WERI-Rb-1 (cell line): ENCODE measurements around the gene GFI1B.

ENCODE experiments used
- DNase-seq: peaks from one replicate; pipeline ENCODE4 v3.0.0-alpha.2; 2020
- H3K27ac ChIP-seq: fragments of 250-450 bp; sonication (Bioruptor Pico); 2 replicates; pipeline ENCODE4 v1.5.1; 2020; ENCODE audit warnings: mild to moderate bottlenecking, moderate library complexity
- H3K27me3 ChIP-seq: fragments of 250-450 bp; sonication (Bioruptor Pico); 2 replicates; pipeline ENCODE4 v1.5.1; 2021; ENCODE audit warnings: mild to moderate bottlenecking, low read depth, moderate library complexity; ENCODE audit not compliant: insufficient read depth, severe bottlenecking
- H3K36me3 ChIP-seq: fragments of 250-450 bp; sonication (Bioruptor Pico); 2 replicates; pipeline ENCODE4 v1.5.1; 2020; ENCODE audit warnings: mild to moderate bottlenecking, moderate library complexity
- H3K4me3 ChIP-seq: 2 replicates; pipeline ENCODE4 v1.5.1; 2011; ENCODE audit warnings: low read depth, mild to moderate bottlenecking, control low read depth, low read length
- H3K9me3 ChIP-seq: fragments of 250-450 bp; sonication (Bioruptor Pico); 2 replicates; pipeline ENCODE4 v1.5.1; 2021; ENCODE audit warnings: mild to moderate bottlenecking, moderate library complexity; ENCODE audit not compliant: severe bottlenecking
- TF ChIP-seq, protein P1 (sequence below): IDR thresholded peaks from 2 replicates; pipeline ENCODE4 v1.5.1; 2011; ENCODE audit warnings: low read depth, mild to moderate bottlenecking, control low read depth, inconsistent platforms, low read length

The GFI1B gene

DNA sequence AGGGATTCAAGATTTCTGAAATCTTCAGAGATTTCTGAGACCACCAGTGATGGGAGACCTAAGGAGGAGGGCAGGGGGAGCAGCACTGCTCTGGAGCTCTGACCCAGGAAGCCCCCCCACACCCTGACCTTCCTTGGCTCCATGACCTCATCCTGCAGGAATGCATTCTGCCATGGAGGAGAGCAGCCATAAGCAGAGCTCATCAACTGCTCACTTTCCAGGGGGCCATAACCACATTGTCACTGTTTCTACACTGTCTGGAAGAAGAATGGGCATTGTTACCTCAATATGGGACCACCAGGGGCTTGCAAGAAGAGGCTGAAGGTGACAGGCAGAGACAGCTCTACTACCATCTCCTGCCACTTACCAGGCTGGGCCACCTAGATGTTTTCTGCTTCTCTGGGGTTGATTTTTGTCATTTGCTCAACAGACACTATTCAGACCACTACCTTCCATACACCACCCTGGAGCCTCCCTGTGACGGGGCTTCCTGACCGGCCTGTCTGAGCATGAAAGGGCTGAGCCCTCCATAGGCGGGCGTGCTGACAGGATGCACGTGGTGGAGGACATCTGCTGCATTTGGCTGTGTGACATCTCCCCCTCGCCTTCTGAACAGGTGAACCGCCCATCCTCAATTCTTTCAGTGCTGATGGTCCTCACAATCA lies 31.7 kb upstream of the GFI1B start:
- Histone ChIP-seq H3K9me3 (no peaks in the 10 kb centered on the region), H3K27ac (no peak overlapping the region), H3K27me3 (no peaks in the 10 kb centered on the region), H3K4me3 (no peak overlapping the region), H3K36me3 (peaks cover 6% of the 10 kb centered on the region; the same call in 1 of the 2 replicates)
- DNase-seq, result peak; percentile 50
- TF ChIP-seq, protein P1, sequence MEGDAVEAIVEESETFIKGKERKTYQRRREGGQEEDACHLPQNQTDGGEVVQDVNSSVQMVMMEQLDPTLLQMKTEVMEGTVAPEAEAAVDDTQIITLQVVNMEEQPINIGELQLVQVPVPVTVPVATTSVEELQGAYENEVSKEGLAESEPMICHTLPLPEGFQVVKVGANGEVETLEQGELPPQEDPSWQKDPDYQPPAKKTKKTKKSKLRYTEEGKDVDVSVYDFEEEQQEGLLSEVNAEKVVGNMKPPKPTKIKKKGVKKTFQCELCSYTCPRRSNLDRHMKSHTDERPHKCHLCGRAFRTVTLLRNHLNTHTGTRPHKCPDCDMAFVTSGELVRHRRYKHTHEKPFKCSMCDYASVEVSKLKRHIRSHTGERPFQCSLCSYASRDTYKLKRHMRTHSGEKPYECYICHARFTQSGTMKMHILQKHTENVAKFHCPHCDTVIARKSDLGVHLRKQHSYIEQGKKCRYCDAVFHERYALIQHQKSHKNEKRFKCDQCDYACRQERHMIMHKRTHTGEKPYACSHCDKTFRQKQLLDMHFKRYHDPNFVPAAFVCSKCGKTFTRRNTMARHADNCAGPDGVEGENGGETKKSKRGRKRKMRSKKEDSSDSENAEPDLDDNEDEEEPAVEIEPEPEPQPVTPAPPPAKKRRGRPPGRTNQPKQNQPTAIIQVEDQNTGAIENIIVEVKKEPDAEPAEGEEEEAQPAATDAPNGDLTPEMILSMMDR, result no peak

DNA sequence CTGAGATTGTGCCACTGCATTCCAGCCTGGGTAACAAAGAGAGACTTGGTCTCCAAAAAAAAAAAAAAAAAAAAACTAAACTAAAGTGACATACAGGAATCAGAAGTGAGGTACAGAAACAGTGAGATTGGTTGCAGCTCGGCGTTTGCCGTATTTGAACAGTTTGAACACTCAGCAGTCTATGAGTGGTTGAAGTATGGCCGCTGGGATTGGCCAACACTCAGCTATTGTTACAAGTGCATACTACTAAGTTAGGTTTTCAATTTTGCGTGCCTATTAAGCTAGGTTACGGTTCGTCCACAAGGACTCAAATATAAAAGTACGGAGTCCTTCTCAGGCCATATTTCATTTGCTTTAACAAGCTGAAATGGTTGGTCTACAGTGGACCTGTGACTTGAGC lies 30.7 kb upstream of the GFI1B start:
- Histone ChIP-seq H3K9me3 (no peaks in the 10 kb centered on the region), H3K27me3 (no peaks in the 10 kb centered on the region), H3K27ac (peak overlapping the region; percentile 58), H3K36me3 (peaks cover 6% of the 10 kb centered on the region; the same call in 1 of the 2 replicates), H3K4me3 (no peak overlapping the region)
- TF ChIP-seq, protein P1, result no peak
- DNase-seq, result no peak

DNA sequence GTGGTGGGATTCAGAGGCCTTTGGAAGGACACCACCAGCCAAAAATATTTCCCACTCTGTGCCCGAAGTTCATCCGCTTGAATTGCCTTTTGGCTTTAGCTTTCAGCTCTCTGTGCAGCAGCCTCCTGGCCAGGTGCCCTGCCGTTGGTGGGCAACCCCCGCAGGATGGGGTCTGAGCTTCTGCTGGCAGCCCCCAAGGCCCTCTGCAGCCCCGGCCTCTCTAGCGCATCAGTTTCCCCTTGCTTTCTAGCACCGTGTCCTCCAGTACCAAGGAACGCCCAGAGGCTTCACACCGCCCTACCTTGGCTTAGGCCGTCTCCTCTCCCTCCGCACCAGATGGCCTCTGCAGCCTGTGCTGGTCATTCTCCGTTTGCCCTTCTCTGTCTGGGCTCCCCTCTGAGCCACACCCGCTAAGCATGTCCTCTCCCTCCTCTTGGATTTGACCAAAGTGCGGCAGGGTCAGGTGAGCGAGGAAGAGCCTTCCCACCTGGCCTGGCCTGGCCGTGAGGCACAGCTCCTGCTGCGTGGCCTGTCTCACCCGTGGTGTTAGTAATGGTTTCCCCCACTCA lies 29.9 kb upstream of the GFI1B start:
- Histone ChIP-seq H3K4me3 (no peak overlapping the region), H3K27ac (peak overlapping the region; percentile 58), H3K9me3 (no peaks in the 10 kb centered on the region), H3K27me3 (no peaks in the 10 kb centered on the region), H3K36me3 (peaks cover 6% of the 10 kb centered on the region; the same call in 1 of the 2 replicates)
- DNase-seq, result peak; percentile 81
- TF ChIP-seq, protein P1, result no peak

DNA sequence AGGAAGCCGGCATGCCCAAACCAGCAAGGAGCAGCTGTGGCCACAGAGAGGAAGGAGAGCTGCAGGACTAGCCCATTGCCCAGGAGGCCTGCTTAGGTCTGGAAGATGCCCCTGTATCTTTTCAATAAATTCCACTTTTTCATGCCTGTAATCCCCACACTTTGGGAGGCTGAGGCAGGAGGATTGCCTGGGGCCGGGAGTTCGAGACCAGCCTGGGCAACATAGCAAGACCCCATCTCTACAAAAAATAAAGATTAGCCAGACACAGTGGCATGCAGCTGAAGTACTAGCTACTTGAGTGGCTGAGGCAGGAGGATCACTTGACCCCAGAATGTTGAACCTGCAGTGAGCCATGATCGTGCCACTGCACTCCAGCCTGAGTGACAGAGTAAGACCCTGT lies 28.8 kb upstream of the GFI1B start:
- Histone ChIP-seq H3K27me3 (no peaks in the 10 kb centered on the region), H3K36me3 (no peaks in the 10 kb centered on the region), H3K27ac (no peak overlapping the region), H3K4me3 (no peak overlapping the region), H3K9me3 (no peaks in the 10 kb centered on the region)
- TF ChIP-seq, protein P1, result no peak
- DNase-seq, result no peak

DNA sequence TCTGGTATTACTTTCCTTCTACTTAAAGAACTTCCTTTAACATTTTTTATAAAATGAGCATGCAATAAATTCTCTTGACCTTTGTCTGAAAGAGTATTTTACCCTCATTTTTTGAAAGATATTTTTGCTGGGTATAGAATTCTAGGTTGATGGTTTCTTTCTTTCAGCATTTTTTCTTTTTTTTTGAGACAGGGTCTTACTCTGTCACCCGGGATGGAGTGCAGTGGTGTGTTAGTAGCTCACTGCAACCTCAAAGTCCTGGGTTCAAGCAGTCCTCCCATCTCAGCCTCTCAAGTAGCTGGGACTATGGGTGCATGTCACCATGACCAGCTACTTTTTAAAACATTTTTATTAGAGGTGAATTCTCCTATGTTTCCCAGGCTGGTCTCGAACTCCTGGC lies 23.4 kb upstream of the GFI1B start:
- Histone ChIP-seq H3K27ac (no peak overlapping the region), H3K27me3 (no peaks in the 10 kb centered on the region), H3K36me3 (no peaks in the 10 kb centered on the region), H3K9me3 (peaks cover 13% of the 10 kb centered on the region), H3K4me3 (no peak overlapping the region)
- no peak for DNase-seq
- TF ChIP-seq, protein P1, result no peak

DNA sequence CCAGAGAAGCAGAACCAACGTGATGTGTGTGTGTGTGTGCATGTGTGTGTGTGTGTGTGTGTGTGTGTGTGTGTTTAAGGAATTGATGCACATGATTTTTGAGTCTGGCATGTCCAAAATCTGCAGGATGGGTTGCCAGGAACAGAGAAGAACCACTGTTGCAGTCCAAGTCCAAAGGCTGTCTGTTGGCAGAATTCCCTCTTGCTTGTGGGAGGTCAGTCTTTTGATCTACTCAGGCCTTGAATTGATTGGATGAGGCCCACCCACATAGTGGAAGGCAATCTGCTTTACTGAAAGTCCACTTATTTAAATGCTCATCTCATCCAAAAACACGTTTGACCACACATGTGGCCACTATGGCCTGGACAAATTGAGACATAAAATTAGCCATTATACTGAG lies 22.7 kb upstream of the GFI1B start:
- TF ChIP-seq, protein P1, result no peak
- Histone ChIP-seq H3K27me3 (no peaks in the 10 kb centered on the region), H3K4me3 (no peak overlapping the region), H3K27ac (no peak overlapping the region), H3K9me3 (peaks cover 13% of the 10 kb centered on the region), H3K36me3 (no peaks in the 10 kb centered on the region)
- no peak for DNase-seq
